ENCODE results near the gene AP1AR.

Gene AP1AR

DNA sequence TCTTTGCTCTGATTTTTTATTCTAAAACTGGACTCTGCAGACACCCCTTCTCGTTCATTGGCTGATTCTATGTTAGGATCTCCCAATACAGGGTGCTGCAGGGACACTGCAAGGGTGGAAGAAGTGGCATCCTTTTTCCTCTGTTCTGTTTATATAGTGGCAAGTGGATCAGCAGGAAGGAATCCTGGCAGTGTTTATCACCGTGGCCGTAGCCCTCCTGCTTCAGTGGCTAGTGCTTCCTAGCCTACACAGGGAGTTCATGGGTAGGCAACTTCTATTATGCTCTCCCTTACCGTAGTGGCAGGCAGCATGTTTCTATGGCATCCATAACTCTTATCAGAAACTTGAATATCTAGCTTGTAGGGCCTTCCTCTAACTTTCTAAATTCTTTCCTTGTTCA, 6.4 kb upstream of the AP1AR start:
- no peak for DNase-seq

GRCh38 chr4:112230879-112231778, 458 bp upstream of the AP1AR start:
- DNase-seq = peak; percentile 90

GRCh38 chr4:112234952-112235609, 3.5 kb downstream of the AP1AR start:
- no peak for DNase-seq

DNA sequence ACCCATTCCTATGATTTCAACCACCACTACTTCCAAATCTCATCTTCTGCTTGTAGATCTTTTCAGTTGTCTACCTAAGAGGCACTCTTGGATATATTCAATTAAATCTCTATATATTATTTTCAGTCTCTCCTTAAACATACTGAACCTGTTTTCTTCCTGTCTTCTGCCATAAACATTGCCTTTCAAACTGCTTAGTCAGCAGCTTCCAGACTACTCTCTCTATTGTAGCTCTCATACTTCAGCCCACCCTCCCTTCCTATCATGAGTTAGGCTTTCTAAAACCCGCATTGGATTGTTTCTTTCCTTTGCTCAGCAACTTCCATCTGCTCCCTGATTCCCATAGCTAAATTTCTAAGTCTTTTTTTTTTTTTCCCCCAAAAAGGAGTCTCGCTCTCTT, 4.5 kb downstream of the AP1AR start:
- no peak for DNase-seq

DNA sequence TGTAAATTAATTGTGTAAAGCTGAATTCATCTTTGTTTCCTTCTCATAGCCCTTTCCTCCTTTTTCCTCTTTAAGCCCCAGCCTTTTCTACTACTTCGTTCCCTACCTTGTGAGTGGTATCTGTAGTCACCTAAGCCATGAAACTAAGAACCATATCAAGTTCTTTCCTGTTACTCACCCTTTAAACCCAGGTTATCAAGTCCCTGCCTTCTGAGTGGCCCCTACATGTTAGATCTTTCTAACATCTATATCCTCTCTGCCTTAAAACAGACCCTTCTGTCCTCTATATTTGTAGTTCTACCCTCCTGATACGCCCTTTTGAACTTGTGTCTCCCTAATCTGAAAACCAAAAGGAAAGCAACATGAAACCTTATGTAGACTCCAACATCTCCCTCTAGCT, 7.2 kb downstream of the AP1AR start:
- DNase-seq = no peak

- no peak for DNase-seq
These were observed 13.8 kb downstream of the AP1AR start for GRCh38 chr4:112245383-112245782.

GRCh38 chr4:112247021-112247420, 15.4 kb downstream of the AP1AR start:
- DNase-seq = no peak

DNA sequence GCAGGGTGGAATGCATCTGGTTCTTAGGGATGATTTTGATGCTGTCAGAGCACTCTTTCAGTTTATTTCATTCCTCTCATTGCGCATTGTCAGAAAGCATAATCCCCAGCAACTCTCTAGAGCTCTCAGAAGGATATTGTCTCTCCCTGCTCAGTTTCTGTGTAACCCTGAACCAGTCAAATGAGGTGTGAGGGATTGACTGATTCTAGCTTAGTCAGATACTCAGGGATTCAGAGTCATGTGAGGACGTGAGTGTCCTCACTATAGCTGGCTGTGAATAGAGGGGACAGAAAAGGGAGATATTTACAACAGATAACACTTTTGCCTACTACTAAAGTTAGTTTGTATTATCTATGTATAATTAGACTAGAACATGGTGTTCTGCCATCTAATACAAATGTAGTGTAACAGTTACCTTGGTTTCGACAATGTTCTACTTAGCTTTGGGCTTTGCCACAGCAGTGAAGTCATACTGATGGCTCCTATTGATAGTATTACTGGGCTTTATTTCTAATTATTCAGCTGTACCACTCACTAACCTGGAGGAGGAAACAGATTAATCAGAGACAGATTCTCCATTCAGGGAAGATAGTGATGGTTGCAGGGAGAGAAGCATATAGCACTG, 19.5 kb downstream of the AP1AR start:
- DNase-seq = no peak

DNA sequence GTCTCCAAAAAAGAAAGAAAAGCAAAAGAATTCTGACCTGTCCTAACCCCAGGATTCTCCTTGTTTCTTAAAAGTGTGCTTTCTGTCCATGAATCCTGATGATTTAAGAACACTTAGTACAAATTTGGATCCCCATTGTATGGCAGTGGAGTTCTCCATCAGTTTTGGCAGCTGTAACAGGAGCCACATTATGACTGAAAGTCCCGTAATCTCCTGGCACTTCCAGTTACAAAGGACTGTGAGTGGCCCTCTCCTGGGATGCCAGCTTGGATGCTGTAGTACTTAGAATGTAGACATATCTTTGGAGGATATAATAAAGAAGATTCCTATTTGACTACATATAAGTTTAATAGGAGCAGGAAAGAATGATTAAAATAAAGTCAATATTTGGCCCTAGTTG, 20.6 kb downstream of the AP1AR start:
- DNase-seq = no peak

DNA sequence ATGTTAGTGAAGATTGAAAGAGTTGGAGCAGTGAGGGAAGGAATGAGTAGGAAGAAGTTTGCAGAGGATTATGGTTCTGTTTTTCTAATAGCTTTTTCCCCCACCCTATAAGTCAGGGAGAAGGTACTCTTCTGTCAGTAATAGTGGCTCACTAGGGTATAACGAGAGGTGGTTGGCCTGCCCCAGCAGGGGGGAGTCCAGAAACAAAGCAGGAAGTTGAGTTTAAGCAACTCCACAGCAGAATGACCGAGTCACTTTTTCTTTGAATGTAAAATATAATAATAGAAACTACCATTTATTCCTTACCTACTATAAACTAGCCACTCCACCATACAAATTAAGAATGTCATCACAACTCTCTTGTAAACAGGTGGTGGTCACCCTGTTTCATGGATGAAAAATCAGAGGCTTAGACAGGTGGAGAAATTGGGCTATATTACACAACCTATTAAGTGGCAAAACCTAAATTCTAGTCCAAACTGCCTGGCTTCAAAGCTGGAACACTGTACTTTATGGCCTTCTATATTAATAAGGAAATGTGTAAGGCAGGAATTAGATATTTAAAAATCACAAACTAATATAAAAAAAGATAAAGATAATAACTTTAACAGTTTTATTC, 21.9 kb downstream of the AP1AR start:
- DNase-seq = no peak

GRCh38 chr4:112257098-112257497, 25.5 kb downstream of the AP1AR start:
- DNase-seq = no peak

- no peak for DNase-seq
These were observed 35.2 kb downstream of the AP1AR start for GRCh38 chr4:112266823-112267222.

GRCh38 chr4:112270051-112270450, 38.5 kb downstream of the AP1AR start:
- DNase-seq = no peak

- DNase-seq = no peak
These were observed 39.2 kb downstream of the AP1AR start for GRCh38 chr4:112270640-112271421.

GRCh38 chr4:112272292-112272691, 40.7 kb downstream of the AP1AR start:
- DNase-seq = no peak

- no peak for DNase-seq
These were observed 43.4 kb downstream of the AP1AR start for GRCh38 chr4:112274959-112275358.

DNA sequence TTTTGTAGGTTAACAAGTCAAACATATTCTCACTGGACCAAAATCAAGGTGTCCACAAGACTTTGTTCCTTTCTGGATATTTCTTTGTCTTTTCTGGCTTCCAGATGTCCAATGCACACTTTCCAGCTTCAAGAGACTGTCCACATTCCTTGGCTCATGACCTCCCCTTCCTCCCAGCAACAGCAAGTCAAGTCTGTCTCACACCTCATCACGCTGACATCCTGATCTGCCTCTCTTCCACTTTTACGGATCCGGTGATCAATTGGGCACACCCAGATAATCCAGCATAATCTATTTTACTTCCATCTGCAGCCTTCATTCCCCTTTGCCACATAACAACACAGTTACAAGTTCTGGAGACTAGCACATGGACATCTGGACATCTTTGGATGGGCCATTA, 44.5 kb downstream of the AP1AR start:
- DNase-seq = no peak

DNA sequence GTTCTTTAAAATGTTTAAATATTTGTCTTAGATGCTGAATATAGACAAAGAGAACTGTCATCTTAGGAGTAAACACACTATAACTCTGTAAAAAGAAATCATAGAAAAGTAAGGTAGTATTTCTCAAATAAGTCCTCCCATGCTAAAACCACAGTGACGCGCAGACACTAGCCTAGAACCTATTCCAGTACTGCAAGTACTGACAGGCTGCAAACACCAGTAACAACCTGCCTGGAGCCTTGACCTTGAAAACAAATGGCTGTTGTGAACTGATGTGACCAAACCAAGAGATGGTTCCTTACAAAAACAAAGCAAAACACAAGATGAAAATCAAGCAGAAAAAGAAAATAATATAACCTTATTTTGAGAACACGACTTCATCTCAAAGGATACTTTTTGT, 45.6 kb downstream of the AP1AR start:
- DNase-seq = no peak

DNA sequence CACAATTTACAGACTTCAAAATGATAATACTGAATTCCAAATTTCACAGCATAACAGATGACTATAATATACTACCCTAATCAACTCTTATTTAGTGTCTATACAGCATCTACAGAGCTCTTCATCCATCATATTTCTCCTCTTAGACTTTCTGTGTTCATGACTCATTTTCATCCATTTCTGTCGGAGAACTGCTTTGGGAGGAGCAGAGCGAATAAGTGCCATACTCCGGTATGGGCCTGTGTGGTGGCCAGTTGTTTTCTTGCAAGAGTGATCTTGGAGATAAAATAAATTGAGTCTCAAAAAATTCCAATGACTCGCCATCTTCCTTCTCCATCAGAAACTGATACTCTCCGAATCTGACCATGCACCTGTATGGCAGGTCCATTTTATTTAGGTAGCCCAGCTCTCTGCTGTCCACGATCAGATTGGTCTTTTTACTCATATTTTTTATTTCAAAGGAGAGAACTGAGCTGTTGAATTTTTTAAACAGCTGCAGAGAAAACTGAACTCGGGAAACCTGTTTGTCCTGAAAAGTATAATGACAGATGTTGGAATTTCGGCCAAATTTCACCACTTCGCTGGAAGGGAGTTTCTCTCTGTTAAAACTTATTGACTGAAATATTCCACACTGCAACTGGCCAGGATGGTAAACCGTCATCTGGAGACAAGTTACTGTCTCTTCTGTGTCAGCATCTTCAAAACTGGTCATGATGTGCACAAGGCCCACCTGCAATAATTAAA, 46.3 kb downstream of the AP1AR start:
- DNase-seq = no peak

GRCh38 chr4:112279025-112279881, 47.7 kb downstream of the AP1AR start:
- DNase-seq = no peak

GRCh38 chr4:112279882-112280315, 48.3 kb downstream of the AP1AR start:
- DNase-seq = no peak
